Measurements from ENCODE around the gene KBTBD8. TPM values are rescaled to one million over a fixed set of nuclear protein-coding genes. Genes with fewer than 3 reads are reported as not detected.

The KBTBD8 gene
- total RNA-seq, 4 donors from 2014 or later = 0.48 to 1.9 (median 1.0) TPM

GRCh38 chr3:66986406-66986805 lies 11.7 kb upstream of the KBTBD8 start:
- 86% methylated on average over 5 of the region's 5 CpGs for WGBS
- Histone ChIP-seq H3K9me3 (no peaks in the 10 kb centered on the region), H3K27me3 (peaks cover 2% of the 10 kb centered on the region), H3K27ac (no peak overlapping the region), H3K4me1 (no peaks in the 10 kb centered on the region), H3K4me3 (no peak overlapping the region), H3K36me3 (no peaks in the 10 kb centered on the region)
- TF ChIP-seq EP300 (IDR thresholded peaks at IDR 0.05) (no peak), POLR2A (IDR thresholded peaks at IDR 0.05) (no peak), POLR2AphosphoS5 (IDR thresholded peaks at IDR 0.05) (no peak)
- TF ChIP-seq, protein P1, sequence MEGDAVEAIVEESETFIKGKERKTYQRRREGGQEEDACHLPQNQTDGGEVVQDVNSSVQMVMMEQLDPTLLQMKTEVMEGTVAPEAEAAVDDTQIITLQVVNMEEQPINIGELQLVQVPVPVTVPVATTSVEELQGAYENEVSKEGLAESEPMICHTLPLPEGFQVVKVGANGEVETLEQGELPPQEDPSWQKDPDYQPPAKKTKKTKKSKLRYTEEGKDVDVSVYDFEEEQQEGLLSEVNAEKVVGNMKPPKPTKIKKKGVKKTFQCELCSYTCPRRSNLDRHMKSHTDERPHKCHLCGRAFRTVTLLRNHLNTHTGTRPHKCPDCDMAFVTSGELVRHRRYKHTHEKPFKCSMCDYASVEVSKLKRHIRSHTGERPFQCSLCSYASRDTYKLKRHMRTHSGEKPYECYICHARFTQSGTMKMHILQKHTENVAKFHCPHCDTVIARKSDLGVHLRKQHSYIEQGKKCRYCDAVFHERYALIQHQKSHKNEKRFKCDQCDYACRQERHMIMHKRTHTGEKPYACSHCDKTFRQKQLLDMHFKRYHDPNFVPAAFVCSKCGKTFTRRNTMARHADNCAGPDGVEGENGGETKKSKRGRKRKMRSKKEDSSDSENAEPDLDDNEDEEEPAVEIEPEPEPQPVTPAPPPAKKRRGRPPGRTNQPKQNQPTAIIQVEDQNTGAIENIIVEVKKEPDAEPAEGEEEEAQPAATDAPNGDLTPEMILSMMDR (IDR thresholded peaks at IDR 0.05) = no peak
- no peak for DNase-seq (ENCODE audit: low spot score in 2 of 2)

DNA sequence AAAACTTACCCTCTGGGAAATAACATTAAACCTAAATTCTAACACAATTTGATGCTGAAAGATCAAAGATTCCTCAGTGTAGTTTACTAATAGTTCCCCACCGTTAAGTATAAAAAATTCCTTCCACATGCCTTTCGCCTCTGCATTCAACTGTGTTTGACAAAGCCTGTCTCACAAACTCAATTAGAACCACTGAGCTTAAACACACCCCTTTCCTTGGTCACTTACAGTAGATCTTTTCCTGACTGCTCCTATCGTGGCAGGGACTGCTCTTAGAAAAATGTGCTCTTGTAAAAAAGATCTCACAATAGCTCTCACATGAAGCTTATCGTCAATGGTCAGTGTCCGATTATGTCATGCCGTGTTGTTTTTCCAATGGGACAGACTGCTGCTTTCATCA lies 8.9 kb upstream of the KBTBD8 start:
- Histone ChIP-seq H3K4me3 (no peak overlapping the region), H3K4me1 (no peaks in the 10 kb centered on the region), H3K27ac (no peak overlapping the region), H3K36me3 (no peaks in the 10 kb centered on the region), H3K27me3 (peaks cover 16% of the 10 kb centered on the region), H3K9me3 (no peaks in the 10 kb centered on the region)
- TF ChIP-seq, protein P1 (IDR thresholded peaks at IDR 0.05) = no peak
- TF ChIP-seq EP300 (IDR thresholded peaks at IDR 0.05) = no peak
- no peak for DNase-seq (ENCODE audit: low spot score in 2 of 2)
- 57% methylated on average over 6 of the region's 6 CpGs for WGBS

- Histone ChIP-seq H3K36me3 (no peaks in the 10 kb centered on the region), H3K4me1 (no peaks in the 10 kb centered on the region), H3K4me3 (no peak overlapping the region), H3K27me3 (peaks cover 18% of the 10 kb centered on the region), H3K27ac (no peak overlapping the region), H3K9me3 (no peaks in the 10 kb centered on the region)
- no peak for DNase-seq (ENCODE audit: low spot score in 2 of 2)
- 83% methylated on average over 7 of the region's 7 CpGs for WGBS
- TF ChIP-seq POLR2A (IDR thresholded peaks at IDR 0.05) (no peak), EP300 (IDR thresholded peaks at IDR 0.05) (no peak), POLR2AphosphoS5 (IDR thresholded peaks at IDR 0.05) (no peak)
- TF ChIP-seq, protein P1 (IDR thresholded peaks at IDR 0.05) = no peak
Measured at GRCh38 chr3:66989860-66990696, 8.0 kb upstream of the KBTBD8 start.

- no peaks in the 10 kb centered on the region for H3K36me3 ChIP-seq
- no peaks in the 10 kb centered on the region for H3K9me3 ChIP-seq
- H3K27me3 ChIP-seq = peaks cover 18% of the 10 kb centered on the region
- no peaks in the 10 kb centered on the region for H3K4me1 ChIP-seq
- TF ChIP-seq EP300 (IDR thresholded peaks at IDR 0.05) (no peak), POLR2AphosphoS5 (IDR thresholded peaks at IDR 0.05) (no peak), POLR2A (IDR thresholded peaks at IDR 0.05) (no peak)
- TF ChIP-seq, protein P1 (IDR thresholded peaks at IDR 0.05) = no peak
- WGBS = 45% methylated on average over 1 of the region's 1 CpG
- DNase-seq (ENCODE audit: low spot score in 2 of 2) = no peak
- no peak overlapping the region for H3K4me3 ChIP-seq
- no peak overlapping the region for H3K27ac ChIP-seq
Measured at GRCh38 chr3:66991459-66991858, 6.6 kb upstream of the KBTBD8 start.

GRCh38 chr3:66993082-66993481 lies 5.0 kb upstream of the KBTBD8 start:
- Histone ChIP-seq H3K4me3 (no peak overlapping the region), H3K9me3 (no peaks in the 10 kb centered on the region), H3K27me3 (peaks cover 18% of the 10 kb centered on the region), H3K27ac (no peak overlapping the region), H3K4me1 (peaks cover 6% of the 10 kb centered on the region), H3K36me3 (no peaks in the 10 kb centered on the region)
- WGBS = 87% methylated on average over 3 of the region's 3 CpGs
- TF ChIP-seq POLR2A (IDR thresholded peaks at IDR 0.05) (no peak), POLR2AphosphoS5 (IDR thresholded peaks at IDR 0.05) (no peak), EP300 (IDR thresholded peaks at IDR 0.05) (no peak)
- TF ChIP-seq, protein P1 (IDR thresholded peaks at IDR 0.05) = no peak
- DNase-seq (ENCODE audit: low spot score in 2 of 2) = no peak
